Muscle of leg (tissue), 11 donors: Measurements from ENCODE around the gene ZBTB40. TPM values are rescaled to one million over a fixed set of nuclear protein-coding genes. Genes with fewer than 3 reads are reported as not detected.
A peak's percentile ranks its signal among the peaks of the same experiment; 100 is the strongest.

Experiments used
- DNase-seq: peaks from one replicate; pipeline ENCODE4 v3.0.0; 2013
- H3K27ac ChIP-seq: one replicate; pipeline ENCODE4 v1.5.1; 2013; ENCODE audit warnings: mild to moderate bottlenecking, low read length, control low read depth
- H3K27me3 ChIP-seq: one replicate; pipeline ENCODE4 v1.6.1; 2013; ENCODE audit warnings: low read length; ENCODE audit not compliant: control insufficient read depth, insufficient read depth
- H3K36me3 ChIP-seq: one replicate; pipeline ENCODE4 v1.6.1; 2013; ENCODE audit warnings: low read length; ENCODE audit not compliant: control insufficient read depth, insufficient read depth
- H3K4me1 ChIP-seq: one replicate; pipeline ENCODE4 v1.6.1; 2013; ENCODE audit warnings: low read length; ENCODE audit not compliant: control insufficient read depth, insufficient read depth
- H3K4me3 ChIP-seq: one replicate; pipeline ENCODE4 v1.5.1; 2013; ENCODE audit warnings: low read length, control low read depth
- H3K9me3 ChIP-seq: replicated peaks from 2 replicates; pipeline ENCODE4 v1.6.1; 2013; ENCODE audit warnings: low read depth, low read length; ENCODE audit not compliant: control insufficient read depth
- WGBS: methylation state at CpG from one replicate; pipeline ENCODE4 v1.1.5; 2013; ENCODE audit warnings: missing lambda C conversion rate; ENCODE audit not compliant: insufficient coverage; 5-methylcytosine and 5-hydroxymethylcytosine counted together
- polyA plus RNA-seq, 8 donors: library from polyadenylated mRNA; unstranded; fragments of 120-200 nt; gene quantifications; one replicate each; pipeline versions ENCODE4 v1.2.1 to v1.2.3, GENCODE V29; 2013; ENCODE audit warnings: inconsistent platforms in 1 of 8, low replicate concordance in 1 of 8; ENCODE audit not compliant: insufficient read length in 8 of 8, insufficient read depth in 1 of 8
- total RNA-seq: library from RNA; stranded (reverse); fragments of 120-200 nt; gene quantifications from one replicate; pipeline ENCODE4 v1.2.4, GENCODE V29; 2013

Gene ZBTB40
- total and polyA plus RNA-seq, 9 donors = 10.3 to 15.2 (median 11.6) TPM

GRCh38 chr1:22449636-22450035 is 2.0 kb upstream of the ZBTB40 start:
- Histone ChIP-seq H3K4me3 (no peak overlapping the region), H3K36me3 (no peaks in the 10 kb centered on the region), H3K4me1 (peaks cover 33% of the 10 kb centered on the region), H3K27ac (peak overlapping the region; percentile 47), H3K27me3 (no peaks in the 10 kb centered on the region), H3K9me3 (no peaks in the 10 kb centered on the region)
- WGBS = 98% methylated on average over 6 of the region's 7 CpGs
- DNase-seq = no peak

GRCh38 chr1:22450351-22451021 is 1.2 kb upstream of the ZBTB40 start:
- peak; percentile 31 for DNase-seq
- Histone ChIP-seq H3K36me3 (no peaks in the 10 kb centered on the region), H3K27me3 (no peaks in the 10 kb centered on the region), H3K4me3 (no peak overlapping the region), H3K9me3 (no peaks in the 10 kb centered on the region), H3K27ac (peak overlapping the region; percentile 98), H3K4me1 (peaks cover 33% of the 10 kb centered on the region)
- 72% methylated on average over 11 of the region's 12 CpGs for WGBS

GRCh38 chr1:22452481-22452957 is 868 bp downstream of the ZBTB40 start:
- WGBS = 0% methylated on average over 6 of the region's 12 CpGs
- peak overlapping the region; percentile 98 for H3K27ac ChIP-seq
- H3K36me3 ChIP-seq = no peaks in the 10 kb centered on the region
- no peaks in the 10 kb centered on the region for H3K27me3 ChIP-seq
- no peaks in the 10 kb centered on the region for H3K9me3 ChIP-seq
- DNase-seq = no peak
- H3K4me3 ChIP-seq = peak overlapping the region; percentile 98
- H3K4me1 ChIP-seq = peaks cover 24% of the 10 kb centered on the region

GRCh38 chr1:22453181-22453580 is 1.5 kb downstream of the ZBTB40 start:
- no peak overlapping the region for H3K4me3 ChIP-seq
- no peaks in the 10 kb centered on the region for H3K36me3 ChIP-seq
- H3K9me3 ChIP-seq = no peaks in the 10 kb centered on the region
- peaks cover 23% of the 10 kb centered on the region for H3K4me1 ChIP-seq
- H3K27ac ChIP-seq = peak overlapping the region; percentile 98
- H3K27me3 ChIP-seq = no peaks in the 10 kb centered on the region
- no CpG with 5 or more reads among the region's 2 CpGs for WGBS
- no peak for DNase-seq

GRCh38 chr1:22454476-22455056 is 2.9 kb downstream of the ZBTB40 start:
- H3K36me3 ChIP-seq = no peaks in the 10 kb centered on the region
- H3K27me3 ChIP-seq = no peaks in the 10 kb centered on the region
- H3K4me3 ChIP-seq = no peak overlapping the region
- H3K4me1 ChIP-seq = peaks cover 15% of the 10 kb centered on the region
- H3K27ac ChIP-seq = no peak overlapping the region
- WGBS = 82% methylated on average over 3 of the region's 4 CpGs
- no peak for DNase-seq
- H3K9me3 ChIP-seq = no peaks in the 10 kb centered on the region

- WGBS = 23% methylated on average over 3 of the region's 3 CpGs
These were observed 5.7 kb downstream of the ZBTB40 start for GRCh38 chr1:22457345-22457744.

GRCh38 chr1:22457836-22458235 is 6.2 kb downstream of the ZBTB40 start:
- H3K4me3 ChIP-seq = no peak overlapping the region
- no peak overlapping the region for H3K27ac ChIP-seq
- no peaks in the 10 kb centered on the region for H3K4me1 ChIP-seq
- no peaks in the 10 kb centered on the region for H3K36me3 ChIP-seq
- H3K9me3 ChIP-seq = no peaks in the 10 kb centered on the region
- H3K27me3 ChIP-seq = no peaks in the 10 kb centered on the region
- DNase-seq = no peak

More at GRCh38 chr1:22457345-22457744, 5.7 kb downstream of the ZBTB40 start:
- DNase-seq = peak; percentile 45
- Histone ChIP-seq H3K4me1 (peaks cover 3% of the 10 kb centered on the region), H3K36me3 (no peaks in the 10 kb centered on the region), H3K9me3 (no peaks in the 10 kb centered on the region), H3K27me3 (no peaks in the 10 kb centered on the region), H3K4me3 (no peak overlapping the region), H3K27ac (no peak overlapping the region)

GRCh38 chr1:22461100-22461499 is 9.4 kb downstream of the ZBTB40 start:
- DNase-seq = no peak
- Histone ChIP-seq H3K4me3 (no peak overlapping the region), H3K27ac (no peak overlapping the region), H3K9me3 (peaks cover 9% of the 10 kb centered on the region), H3K27me3 (no peaks in the 10 kb centered on the region), H3K36me3 (no peaks in the 10 kb centered on the region), H3K4me1 (no peaks in the 10 kb centered on the region)
- no CpG with 5 or more reads among the region's 3 CpGs for WGBS

GRCh38 chr1:22461678-22462527 is 10.3 kb downstream of the ZBTB40 start:
- H3K9me3 ChIP-seq = peaks cover 9% of the 10 kb centered on the region
- DNase-seq = no peak
- no peaks in the 10 kb centered on the region for H3K36me3 ChIP-seq
- 75% methylated on average over 1 of the region's 6 CpGs for WGBS
- H3K4me3 ChIP-seq = no peak overlapping the region
- no peaks in the 10 kb centered on the region for H3K4me1 ChIP-seq
- H3K27ac ChIP-seq = no peak overlapping the region
- H3K27me3 ChIP-seq = no peaks in the 10 kb centered on the region

GRCh38 chr1:22462928-22463327 is 11.3 kb downstream of the ZBTB40 start:
- no peaks in the 10 kb centered on the region for H3K4me1 ChIP-seq
- no peak overlapping the region for H3K27ac ChIP-seq
- DNase-seq = no peak
- H3K9me3 ChIP-seq = peaks cover 9% of the 10 kb centered on the region
- H3K27me3 ChIP-seq = no peaks in the 10 kb centered on the region
- no peak overlapping the region for H3K4me3 ChIP-seq
- H3K36me3 ChIP-seq = no peaks in the 10 kb centered on the region
- no CpG with 5 or more reads among the region's 4 CpGs for WGBS
